Trophoblast cell (in vitro differentiated cells and primary cell): Measurements from ENCODE around the gene KCNS3.

Source experiments
- DNase-seq, 2 donors: peaks; one replicate each; pipeline ENCODE4 v3.0.0-alpha.2; 2016
- H2AFZ ChIP-seq: 2 replicates; pipeline ENCODE4 v1.6.1; 2013; ENCODE audit warnings: low read length, moderate library complexity, mild to moderate bottlenecking; ENCODE audit not compliant: insufficient read depth, poor library complexity
- H2AK5ac ChIP-seq: 2 replicates; pipeline ENCODE4 v1.6.1; 2013; ENCODE audit warnings: mild to moderate bottlenecking, low read length
- H2BK120ac ChIP-seq: 2 replicates; pipeline ENCODE4 v1.6.1; 2013; ENCODE audit warnings: low read length, mild to moderate bottlenecking, moderate library complexity; ENCODE audit not compliant: insufficient read depth, poor library complexity
- H2BK12ac ChIP-seq: 2 replicates; pipeline ENCODE4 v1.6.1; 2013; ENCODE audit warnings: mild to moderate bottlenecking, low read length, moderate library complexity
- H2BK5ac ChIP-seq: 2 replicates; pipeline ENCODE4 v1.6.1; 2013; ENCODE audit warnings: low read length, low read depth, moderate library complexity, mild to moderate bottlenecking; ENCODE audit not compliant: poor library complexity
- H3K14ac ChIP-seq: 2 replicates; pipeline ENCODE4 v1.6.1; 2013; ENCODE audit warnings: mild to moderate bottlenecking, low read length
- H3K18ac ChIP-seq: 2 replicates; pipeline ENCODE4 v1.6.1; 2013; ENCODE audit warnings: mild to moderate bottlenecking, low read length
- H3K23ac ChIP-seq: 2 replicates; pipeline ENCODE4 v1.6.1; 2013; ENCODE audit warnings: low read length
- H3K27ac ChIP-seq: 2 replicates; pipeline ENCODE4 v1.5.1; 2013; ENCODE audit warnings: low read depth, mild to moderate bottlenecking, inconsistent platforms, low read length, moderate library complexity
- H3K27me3 ChIP-seq: 2 replicates; pipeline ENCODE4 v1.6.1; 2013; ENCODE audit warnings: inconsistent platforms, mild to moderate bottlenecking, low read length, moderate library complexity; ENCODE audit not compliant: insufficient read depth
- H3K36me3 ChIP-seq, 2 experiments: 1 replicate in 1 of 2; 2 replicates in 1 of 2; pipeline ENCODE4 v1.6.1; 2013; ENCODE audit warnings: low read length in 2 of 2, mild to moderate bottlenecking in 2 of 2, moderate library complexity in 1 of 2; ENCODE audit not compliant: insufficient read depth in 2 of 2, control insufficient read depth in 1 of 2
- H3K4ac ChIP-seq: 2 replicates; pipeline ENCODE4 v1.6.1; 2013; ENCODE audit warnings: low read depth, mild to moderate bottlenecking, low read length, moderate library complexity
- H3K4me1 ChIP-seq, 2 experiments: 1 replicate in 1 of 2; 2 replicates in 1 of 2; pipeline ENCODE4 v1.6.1; 2013; ENCODE audit warnings: low read length in 2 of 2, mild to moderate bottlenecking in 2 of 2, moderate library complexity in 1 of 2; ENCODE audit not compliant: insufficient read depth in 2 of 2, control insufficient read depth in 1 of 2
- H3K4me2 ChIP-seq: 2 replicates; pipeline ENCODE4 v1.6.1; 2013; ENCODE audit warnings: inconsistent platforms, mild to moderate bottlenecking, low read length, moderate library complexity
- H3K4me3 ChIP-seq: 2 replicates; pipeline ENCODE4 v1.5.1; 2013; ENCODE audit warnings: mild to moderate bottlenecking, low read depth, low read length, inconsistent platforms
- H3K79me1 ChIP-seq: one replicate; pipeline ENCODE4 v1.6.1; 2013; ENCODE audit warnings: low read length
- H3K79me2 ChIP-seq: 2 replicates; pipeline ENCODE4 v1.6.1; 2013; ENCODE audit warnings: low read length, mild to moderate bottlenecking; ENCODE audit not compliant: control insufficient read depth, insufficient read depth, poor library complexity
- H3K9ac ChIP-seq: 2 replicates; pipeline ENCODE4 v1.6.1; 2013; ENCODE audit warnings: mild to moderate bottlenecking, low read length
- H3K9me3 ChIP-seq: 2 replicates; pipeline ENCODE4 v1.6.1; 2013; ENCODE audit warnings: low read depth, mild to moderate bottlenecking, control low read depth, inconsistent platforms, low read length; ENCODE audit not compliant: insufficient read depth
- H4K12ac ChIP-seq: 2 replicates; pipeline ENCODE4 v1.6.1; 2013; ENCODE audit warnings: low read depth, mild to moderate bottlenecking, low read length, moderate library complexity
- H4K8ac ChIP-seq: 2 replicates; pipeline ENCODE4 v1.6.1; 2013; ENCODE audit warnings: low read depth, mild to moderate bottlenecking, low read length, moderate library complexity
- H4K91ac ChIP-seq: one replicate; pipeline ENCODE4 v1.6.1; 2013; ENCODE audit warnings: low read depth, mild to moderate bottlenecking, low read length, moderate library complexity
- WGBS: extraction: QIAGEN DNeasy Blood & Tissue Kit; methylation state at CpG from one replicate; pipeline ENCODE4 v1.1.7; 2013; ENCODE audit warnings: missing lambda C conversion rate; ENCODE audit not compliant: insufficient read length, insufficient coverage; ENCODE audit errors: extremely low coverage; 5-methylcytosine and 5-hydroxymethylcytosine counted together

Gene KCNS3

GRCh38 chr2:17915099-17915498, 36.6 kb downstream of the KCNS3 start:
- H4K12ac ChIP-seq = no peak overlapping the region
- no peak overlapping the region for H3K9ac ChIP-seq
- H3K4ac ChIP-seq = no peak overlapping the region
- H3K79me1 ChIP-seq = no peaks in the 10 kb centered on the region
- no peak overlapping the region for H2BK120ac ChIP-seq
- no peaks in the 10 kb centered on the region for H3K9me3 ChIP-seq
- H3K4me2 ChIP-seq = no peak overlapping the region
- H4K91ac ChIP-seq = no peak overlapping the region
- DNase-seq = no peak
- no CpG with 5 or more reads among the region's 3 CpGs for WGBS
- no peaks in the 10 kb centered on the region for H3K27me3 ChIP-seq
- H3K23ac ChIP-seq = no peak overlapping the region
- H2AFZ ChIP-seq = no peak overlapping the region
- no peak overlapping the region for H2BK12ac ChIP-seq
- no peak overlapping the region for H4K8ac ChIP-seq
- no peak overlapping the region for H3K18ac ChIP-seq
- no peaks in the 10 kb centered on the region for H3K79me2 ChIP-seq
- H2AK5ac ChIP-seq = no peak overlapping the region
- H3K36me3 ChIP-seq = no peaks in the 10 kb centered on the region
- H2BK5ac ChIP-seq = no peak overlapping the region
- no peak overlapping the region for H3K27ac ChIP-seq
- no peaks in the 10 kb centered on the region for H3K4me1 ChIP-seq
- H3K4me3 ChIP-seq = no peak overlapping the region
- no peak overlapping the region for H3K14ac ChIP-seq

- no peak for DNase-seq
- no peak overlapping the region for H2BK120ac ChIP-seq
- no peaks in the 10 kb centered on the region for H3K4me1 ChIP-seq
- no peak overlapping the region for H4K91ac ChIP-seq
- H3K4me2 ChIP-seq = no peak overlapping the region
- no peaks in the 10 kb centered on the region for H3K27me3 ChIP-seq
- no peaks in the 10 kb centered on the region for H3K9me3 ChIP-seq
- H3K9ac ChIP-seq = no peak overlapping the region
- H3K14ac ChIP-seq = no peak overlapping the region
- H3K79me1 ChIP-seq = no peaks in the 10 kb centered on the region
- no peak overlapping the region for H3K23ac ChIP-seq
- H2BK5ac ChIP-seq = no peak overlapping the region
- H4K12ac ChIP-seq = no peak overlapping the region
- no peak overlapping the region for H2BK12ac ChIP-seq
- no peaks in the 10 kb centered on the region for H3K79me2 ChIP-seq
- H3K4me3 ChIP-seq = no peak overlapping the region
- no peak overlapping the region for H3K4ac ChIP-seq
- no peak overlapping the region for H2AFZ ChIP-seq
- H3K36me3 ChIP-seq = no peaks in the 10 kb centered on the region
- no CpG with 5 or more reads among the region's 1 CpG for WGBS
- no peak overlapping the region for H4K8ac ChIP-seq
- no peak overlapping the region for H3K18ac ChIP-seq
- no peak overlapping the region for H2AK5ac ChIP-seq
- no peak overlapping the region for H3K27ac ChIP-seq
These were observed 37.5 kb downstream of the KCNS3 start for GRCh38 chr2:17915811-17916518.

GRCh38 chr2:17916584-17916983, 38.1 kb downstream of the KCNS3 start:
- no peak for DNase-seq
- no peak overlapping the region for H3K4me2 ChIP-seq
- no peak overlapping the region for H2BK120ac ChIP-seq
- no peaks in the 10 kb centered on the region for H3K36me3 ChIP-seq
- H3K4me3 ChIP-seq = no peak overlapping the region
- no peak overlapping the region for H3K18ac ChIP-seq
- no peak overlapping the region for H3K9ac ChIP-seq
- H4K12ac ChIP-seq = no peak overlapping the region
- H2BK5ac ChIP-seq = no peak overlapping the region
- no peaks in the 10 kb centered on the region for H3K9me3 ChIP-seq
- no peaks in the 10 kb centered on the region for H3K4me1 ChIP-seq
- no peak overlapping the region for H3K27ac ChIP-seq
- H2AK5ac ChIP-seq = no peak overlapping the region
- no peaks in the 10 kb centered on the region for H3K79me1 ChIP-seq
- no peak overlapping the region for H2AFZ ChIP-seq
- H3K79me2 ChIP-seq = no peaks in the 10 kb centered on the region
- H4K91ac ChIP-seq = no peak overlapping the region
- H2BK12ac ChIP-seq = no peak overlapping the region
- H3K23ac ChIP-seq = no peak overlapping the region
- H3K14ac ChIP-seq = no peak overlapping the region
- no peaks in the 10 kb centered on the region for H3K27me3 ChIP-seq
- no peak overlapping the region for H3K4ac ChIP-seq
- no peak overlapping the region for H4K8ac ChIP-seq

GRCh38 chr2:17918789-17919188, 40.3 kb downstream of the KCNS3 start:
- Histone ChIP-seq H4K8ac (no peak overlapping the region), H2BK5ac (no peak overlapping the region), H3K4me3 (no peak overlapping the region), H3K9me3 (no peaks in the 10 kb centered on the region), H2AK5ac (no peak overlapping the region), H2BK12ac (no peak overlapping the region), H3K18ac (no peak overlapping the region), H3K4me1 (no peaks in the 10 kb centered on the region), H3K4me2 (no peak overlapping the region), H3K4ac (no peak overlapping the region), H3K9ac (no peak overlapping the region), H3K23ac (no peak overlapping the region), H4K12ac (no peak overlapping the region), H4K91ac (no peak overlapping the region), H3K79me1 (no peaks in the 10 kb centered on the region), H3K27ac (no peak overlapping the region), H2BK120ac (no peak overlapping the region), H3K36me3 (no peaks in the 10 kb centered on the region), H3K14ac (no peak overlapping the region), H3K27me3 (no peaks in the 10 kb centered on the region), H3K79me2 (no peaks in the 10 kb centered on the region), H2AFZ (no peak overlapping the region)
- no CpG with 5 or more reads among the region's 1 CpG for WGBS
- DNase-seq = no peak
